ENCODE results near the gene WAPL.
A peak's percentile ranks its signal among the peaks of the same experiment; 100 is the strongest.

Gene WAPL

DNA sequence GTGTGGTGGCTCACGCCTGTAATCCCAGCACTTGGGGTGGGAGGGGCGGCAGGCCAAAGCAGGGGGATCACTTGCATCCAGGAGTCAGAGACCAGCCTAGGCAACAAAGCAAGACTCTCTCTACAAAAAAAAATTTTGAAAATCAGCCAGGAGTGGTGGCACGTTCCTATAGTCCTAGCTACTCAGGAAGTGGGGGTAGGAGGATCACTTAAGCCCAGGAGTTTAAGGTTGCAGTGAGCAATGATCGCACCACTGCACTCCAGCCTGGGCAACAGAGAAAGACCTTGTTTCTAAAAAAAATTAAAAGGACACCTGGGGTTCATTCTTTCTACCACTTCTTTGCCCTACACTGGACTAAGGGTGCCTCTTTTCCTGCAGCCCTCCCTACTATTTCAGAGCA is 15.1 kb downstream of the WAPL start:
- Histone ChIP-seq H3K4me3 (ENCODE audit: low read length) (peak overlapping the region; percentile 72), H3F3A (ENCODE audit: control insufficient read depth, insufficient read depth) (peaks cover 37% of the 10 kb centered on the region), H3K4me1 (ENCODE audit: control insufficient read depth, low read length) (peaks cover 78% of the 10 kb centered on the region), H3K9me2 (replicated peaks; ENCODE audit: control insufficient read depth, low read length) (no peaks in the 10 kb centered on the region), H3K36me3 (ENCODE audit: control insufficient read depth, low read length) (peaks cover 81% of the 10 kb centered on the region), H4K20me1 (ENCODE audit: control insufficient read depth, insufficient read depth, low read depth, low read length) (peaks cover 9% of the 10 kb centered on the region; the same call in 1 of the 2 replicates), H3K27ac (ENCODE audit: low read depth, low read length) (peak overlapping the region; percentile 94), H3K27me3 (ENCODE audit: control insufficient read depth, low read length) (no peaks in the 10 kb centered on the region), H3K9me3 (ENCODE audit: control insufficient read depth, insufficient read depth, low read length) (no peaks in the 10 kb centered on the region), H3K79me2 (ENCODE audit: control insufficient read depth, low read length) (peaks cover 100% of the 10 kb centered on the region), H3K4me2 (ENCODE audit: low read length) (peak overlapping the region; percentile 70)
- TF ChIP-seq CTCF (IDR thresholded peaks at IDR 0.05; ENCODE audit: low read depth, low read length, poor library complexity, severe bottlenecking) (no peak), EZH2phosphoT487 (IDR thresholded peaks at IDR 0.05; ENCODE audit: borderline replicate concordance, low read length) (no peak)

- Histone ChIP-seq H3K27me3 (ENCODE audit: control insufficient read depth, low read length) (no peaks in the 10 kb centered on the region), H3K36me3 (ENCODE audit: control insufficient read depth, low read length) (peaks cover 81% of the 10 kb centered on the region), H3F3A (ENCODE audit: control insufficient read depth, insufficient read depth) (peaks cover 37% of the 10 kb centered on the region), H3K27ac (ENCODE audit: low read depth, low read length) (peak overlapping the region; percentile 94), H3K4me1 (ENCODE audit: control insufficient read depth, low read length) (peaks cover 74% of the 10 kb centered on the region), H3K9me2 (replicated peaks; ENCODE audit: control insufficient read depth, low read length) (no peaks in the 10 kb centered on the region), H3K9me3 (ENCODE audit: control insufficient read depth, insufficient read depth, low read length) (no peaks in the 10 kb centered on the region), H3K4me2 (ENCODE audit: low read length) (peak overlapping the region; percentile 70), H4K20me1 (ENCODE audit: control insufficient read depth, insufficient read depth, low read depth, low read length) (peaks cover 13% of the 10 kb centered on the region; the same call in 1 of the 2 replicates), H3K4me3 (ENCODE audit: low read length) (peak overlapping the region; percentile 72), H3K79me2 (ENCODE audit: control insufficient read depth, low read length) (peaks cover 100% of the 10 kb centered on the region)
- no peak for TF ChIP-seq EZH2phosphoT487 (IDR thresholded peaks at IDR 0.05; ENCODE audit: borderline replicate concordance, low read length)
- TF ChIP-seq CTCF (IDR thresholded peaks at IDR 0.05; ENCODE audit: low read depth, low read length, poor library complexity, severe bottlenecking): no peak
These were observed 15.5 kb downstream of the WAPL start for GRCh38 chr10:86506062-86506461.

DNA sequence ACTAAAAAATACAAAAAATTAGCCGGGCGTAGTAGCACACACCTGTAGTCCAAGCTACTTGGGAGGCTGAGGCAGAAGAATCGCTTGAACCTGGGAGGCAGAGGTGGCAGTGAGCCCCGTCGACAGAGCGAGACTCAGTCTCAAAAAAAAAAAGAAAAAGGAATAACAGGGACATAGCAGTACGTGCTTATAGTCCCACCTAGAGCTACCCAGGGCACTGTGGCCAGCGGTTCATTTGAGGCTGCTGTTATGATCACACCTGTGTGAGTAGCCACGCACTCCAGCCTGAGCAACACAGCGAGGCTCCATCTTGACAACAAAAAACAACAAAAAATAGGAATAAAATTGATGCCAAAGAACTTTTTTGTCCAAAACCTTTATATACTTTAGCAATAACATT is 17.1 kb downstream of the WAPL start:
- no peak overlapping the region for H3K27ac ChIP-seq (ENCODE audit: low read depth, low read length)
- H3K9me3 ChIP-seq (ENCODE audit: control insufficient read depth, insufficient read depth, low read length): no peaks in the 10 kb centered on the region
- H3K4me2 ChIP-seq (ENCODE audit: low read length): no peak overlapping the region
- TF ChIP-seq EZH2phosphoT487 (IDR thresholded peaks at IDR 0.05; ENCODE audit: borderline replicate concordance, low read length) (no peak), CTCF (IDR thresholded peaks at IDR 0.05; ENCODE audit: low read depth, low read length, poor library complexity, severe bottlenecking) (no peak)
- H3K27me3 ChIP-seq (ENCODE audit: control insufficient read depth, low read length): no peaks in the 10 kb centered on the region
- peaks cover 33% of the 10 kb centered on the region for H3F3A ChIP-seq (ENCODE audit: control insufficient read depth, insufficient read depth)
- H3K79me2 ChIP-seq (ENCODE audit: control insufficient read depth, low read length): peaks cover 100% of the 10 kb centered on the region
- H3K4me1 ChIP-seq (ENCODE audit: control insufficient read depth, low read length): peaks cover 65% of the 10 kb centered on the region
- H3K36me3 ChIP-seq (ENCODE audit: control insufficient read depth, low read length): peaks cover 83% of the 10 kb centered on the region
- H3K9me2 ChIP-seq (replicated peaks; ENCODE audit: control insufficient read depth, low read length): no peaks in the 10 kb centered on the region
- peaks cover 17% of the 10 kb centered on the region; the same call in 1 of the 2 replicates for H4K20me1 ChIP-seq (ENCODE audit: control insufficient read depth, insufficient read depth, low read depth, low read length)
- no peak overlapping the region for H3K4me3 ChIP-seq (ENCODE audit: low read length)

Measured in DOHH2 (cell line).